Pons (tissue), 1 donor: Measurements from ENCODE around the gene ELFN1.

ENCODE experiments used
- DNase-seq: peaks from one replicate; pipeline ENCODE4 v3.0.0-alpha.2; 2016; ENCODE audit warnings: low spot score

The ELFN1 gene

DNA sequence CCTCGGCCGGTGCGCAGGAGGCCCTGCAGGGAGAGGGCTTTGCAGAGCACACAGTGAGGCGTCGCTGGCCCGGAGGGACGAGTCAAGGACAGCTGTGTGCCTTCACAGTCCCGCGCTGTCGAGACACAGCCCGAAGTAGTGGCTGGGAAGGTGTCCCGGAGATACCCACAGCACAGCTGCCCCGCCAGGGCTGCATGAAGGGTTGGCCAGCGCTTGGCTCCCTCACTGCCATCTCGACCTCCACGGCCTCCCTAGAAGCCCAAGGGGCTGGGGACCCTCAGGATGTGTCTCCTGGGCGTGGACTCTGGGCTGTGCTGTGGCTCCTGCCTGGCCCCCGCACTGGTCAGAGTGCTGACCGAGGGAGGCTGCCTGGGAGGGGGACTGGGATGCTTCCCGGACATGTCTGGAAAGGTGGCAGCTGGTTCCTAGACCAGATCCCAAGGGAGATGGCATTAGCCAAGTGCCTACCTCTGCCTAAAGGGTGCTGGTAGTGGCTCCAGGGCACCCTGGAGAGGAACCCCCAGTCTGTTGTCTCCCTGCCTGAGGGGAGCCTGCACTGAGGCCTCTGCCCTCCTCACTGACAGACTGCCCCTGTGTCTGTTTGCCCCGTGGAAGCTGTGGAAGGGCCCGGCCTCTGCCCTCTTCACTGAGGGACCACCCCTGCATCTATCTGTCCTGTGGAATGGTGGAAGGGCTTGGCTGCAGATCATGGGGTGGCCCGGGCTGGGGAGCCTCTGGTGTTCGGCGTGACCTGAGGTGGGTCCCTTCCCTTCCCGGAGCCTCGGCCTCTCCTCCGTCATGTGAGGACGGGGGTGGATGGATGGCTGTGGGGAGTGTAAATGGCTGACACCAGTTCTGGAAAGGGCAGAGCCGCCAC lies 5.8 kb downstream of the ELFN1 start:
- DNase-seq: no peak

DNA sequence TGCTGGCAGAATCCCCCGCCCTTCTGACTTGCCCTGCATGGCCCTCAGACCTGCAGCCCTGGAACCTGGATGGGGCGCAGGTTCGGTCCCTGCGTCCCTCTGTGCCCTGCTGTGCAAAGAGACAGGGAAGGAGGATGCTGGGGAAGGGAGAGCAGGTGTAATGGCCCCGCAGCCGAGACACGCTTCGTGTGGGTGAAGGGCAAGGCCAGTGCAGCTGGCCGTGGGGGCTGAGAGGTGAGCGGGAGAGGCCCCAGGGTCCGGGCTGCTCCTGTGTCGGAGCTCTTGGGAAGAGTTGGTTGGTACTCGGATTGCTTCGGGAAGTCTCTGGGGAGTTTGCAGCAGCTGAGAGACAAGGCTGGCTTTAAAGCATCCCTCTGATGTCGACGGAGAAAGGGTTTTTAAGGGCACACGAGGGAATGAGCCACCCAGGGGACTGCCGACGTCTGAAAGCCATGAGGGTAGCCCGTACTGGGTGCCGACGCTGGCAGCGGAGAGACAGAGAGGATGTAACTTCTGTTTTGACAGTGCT lies 6.5 kb downstream of the ELFN1 start:
- DNase-seq: no peak

DNA sequence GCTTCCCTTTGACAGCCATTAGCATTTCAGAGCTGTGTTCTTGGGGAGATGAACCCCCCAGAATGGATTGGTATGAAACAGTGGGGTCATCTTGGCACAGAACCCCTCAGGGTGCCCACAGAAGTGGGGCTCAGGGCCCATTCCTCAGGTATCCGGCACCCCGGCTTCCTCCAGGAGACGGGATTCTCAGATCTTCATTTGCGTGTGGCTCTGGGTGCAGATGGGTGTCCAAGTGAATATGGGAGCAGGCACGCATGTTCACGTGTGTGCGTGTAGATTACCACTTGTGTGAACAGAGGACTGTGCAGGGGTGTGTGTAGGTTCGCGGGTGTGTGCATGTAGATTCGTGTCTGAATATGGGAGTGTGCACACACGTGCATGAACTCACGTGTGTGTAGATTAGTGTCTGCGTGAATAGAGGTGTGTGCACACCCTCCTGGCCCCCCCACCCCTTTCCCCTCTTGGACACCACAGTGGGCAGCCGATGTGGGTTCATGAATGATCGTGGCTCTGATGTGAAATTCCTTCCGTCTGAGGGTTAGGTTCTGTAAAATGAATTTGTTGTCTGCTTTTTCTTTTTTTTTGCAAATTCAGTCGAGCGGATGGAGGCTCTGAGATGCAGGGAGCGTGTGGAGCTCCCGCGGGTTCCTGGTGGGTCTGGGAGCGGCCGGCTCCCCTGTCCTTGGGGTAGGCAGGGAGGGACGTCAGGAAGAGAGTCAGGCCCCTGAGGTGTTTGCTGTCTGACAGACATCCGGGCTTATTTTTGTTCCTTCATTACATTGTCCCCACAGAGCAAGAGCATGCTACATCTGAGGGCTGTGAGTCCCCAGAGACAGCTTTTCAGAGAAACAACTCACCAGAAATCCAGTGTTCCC lies 7.4 kb downstream of the ELFN1 start:
- DNase-seq: no peak

DNA sequence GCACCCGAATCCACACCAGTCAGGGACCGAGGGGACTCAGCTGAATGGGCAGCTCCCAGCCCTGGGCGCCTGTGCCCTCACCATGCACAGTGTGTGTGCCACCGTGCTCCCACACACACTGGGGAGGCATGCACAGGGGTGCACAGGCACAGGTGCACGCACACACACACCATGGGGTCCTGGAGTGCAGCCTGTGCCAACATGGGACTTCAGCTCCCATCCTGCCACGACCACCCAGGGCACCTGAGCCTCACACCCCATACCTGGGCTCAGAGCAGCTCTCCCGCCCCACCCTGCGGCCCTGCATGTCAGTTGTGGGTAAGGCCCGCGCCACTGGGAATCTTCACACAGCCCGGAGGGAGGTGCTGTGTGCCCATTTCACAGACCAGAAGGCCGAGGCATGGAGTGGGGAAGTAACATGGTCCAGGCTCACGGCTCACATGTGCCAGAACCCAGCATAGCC lies 8.0 kb downstream of the ELFN1 start:
- no peak for DNase-seq

DNA sequence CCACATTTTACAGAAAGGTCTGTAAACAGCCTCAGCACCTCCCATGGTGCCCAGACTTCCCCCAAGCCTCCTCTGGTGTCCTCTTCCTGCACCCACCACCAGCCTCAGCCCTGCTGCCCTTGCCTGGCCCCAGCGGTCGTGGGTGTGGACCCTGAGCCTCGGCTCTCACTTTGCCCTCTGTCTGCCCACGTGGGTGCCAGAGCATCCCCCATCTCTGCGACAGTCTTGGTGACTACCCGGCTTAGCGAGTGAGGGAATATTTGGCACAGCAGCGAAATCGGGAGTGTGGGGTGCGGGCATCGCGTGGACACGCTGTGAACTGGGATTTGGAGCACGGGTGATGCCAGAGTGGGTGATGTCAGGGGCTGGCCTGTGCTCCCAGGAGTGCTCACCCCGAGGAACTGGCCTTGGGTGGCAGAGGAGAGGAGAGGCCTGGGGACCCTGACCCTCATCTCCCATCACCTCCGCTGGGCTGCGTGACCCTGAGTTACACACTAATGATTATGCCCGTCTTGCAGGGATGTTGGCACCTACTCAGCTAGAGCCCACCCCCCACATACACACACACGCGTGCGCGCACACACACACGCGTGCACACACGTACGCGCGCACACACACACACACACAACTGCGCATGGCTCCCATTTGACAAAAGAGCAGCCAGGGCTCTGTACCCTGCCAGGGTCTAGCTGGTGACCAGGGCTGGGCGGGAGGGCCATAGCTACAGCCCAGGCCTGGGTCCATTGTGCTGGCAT lies 8.7 kb downstream of the ELFN1 start:
- no peak for DNase-seq

DNA sequence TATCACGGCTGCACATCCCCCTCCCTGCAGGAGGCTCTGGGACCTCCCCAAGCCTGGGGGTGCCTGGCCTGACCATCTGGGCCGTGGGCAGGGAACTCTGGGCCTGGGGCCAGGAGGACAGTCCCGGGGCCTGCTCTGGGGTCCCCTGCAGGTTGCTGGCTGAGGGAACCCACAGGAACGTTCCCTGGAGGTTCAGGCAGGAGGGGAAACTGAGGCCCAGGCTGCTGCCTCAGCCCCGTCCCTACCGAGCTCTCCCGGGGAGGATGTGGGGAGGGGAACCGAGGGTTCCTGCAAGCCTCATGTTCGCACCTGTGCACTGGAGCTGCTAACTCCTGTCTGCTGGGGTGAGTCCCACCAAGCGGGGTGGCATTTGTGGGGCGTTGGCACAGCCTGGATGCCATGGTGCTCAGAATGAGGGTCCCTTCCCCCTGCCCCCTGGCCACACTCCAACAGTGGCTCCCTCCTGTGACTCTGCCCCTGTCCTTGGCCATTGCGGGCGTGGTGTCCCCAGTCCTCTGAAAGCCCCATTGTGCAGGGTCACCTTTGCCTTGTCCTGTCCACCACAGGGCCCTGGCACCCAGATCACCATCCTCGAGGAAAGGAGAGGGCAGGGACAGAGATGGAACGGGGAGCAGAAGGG lies 9.4 kb downstream of the ELFN1 start:
- no peak for DNase-seq

DNA sequence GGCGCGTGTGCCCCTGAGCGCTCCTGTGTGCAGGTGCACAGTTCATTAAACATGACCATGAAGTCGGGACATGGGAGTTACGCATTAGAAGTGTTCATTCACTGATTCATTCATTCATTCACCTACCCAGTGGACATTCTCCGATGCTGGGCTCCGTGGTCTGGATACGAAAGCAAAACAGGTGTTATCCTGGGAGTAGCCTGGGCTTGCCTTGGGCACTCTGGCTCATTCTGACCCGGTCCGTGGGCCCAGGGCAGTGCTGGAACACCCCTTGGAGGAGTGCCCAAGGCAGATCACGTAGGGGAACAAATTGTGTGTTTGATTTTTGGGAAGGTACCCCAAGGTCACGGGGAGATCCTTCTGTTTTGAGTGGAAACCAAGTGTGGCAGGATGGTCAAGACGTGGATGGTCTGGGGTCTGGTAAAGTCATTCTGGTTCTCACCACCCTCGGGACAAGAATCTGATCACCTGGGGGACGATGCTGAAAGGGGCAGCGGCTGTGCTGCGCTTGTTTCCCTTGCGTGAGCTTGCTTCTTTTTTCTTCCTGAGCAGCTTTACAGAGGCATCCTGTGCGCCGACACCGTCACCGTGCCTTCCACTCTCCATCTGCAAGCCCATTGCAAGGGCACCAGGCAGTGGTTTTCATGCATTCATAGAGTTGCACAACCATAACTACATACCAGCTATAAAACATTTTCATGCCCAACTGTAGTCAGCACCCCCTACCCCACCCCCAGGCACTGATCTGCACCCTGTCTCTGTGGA lies 10.1 kb downstream of the ELFN1 start:
- DNase-seq: no peak

DNA sequence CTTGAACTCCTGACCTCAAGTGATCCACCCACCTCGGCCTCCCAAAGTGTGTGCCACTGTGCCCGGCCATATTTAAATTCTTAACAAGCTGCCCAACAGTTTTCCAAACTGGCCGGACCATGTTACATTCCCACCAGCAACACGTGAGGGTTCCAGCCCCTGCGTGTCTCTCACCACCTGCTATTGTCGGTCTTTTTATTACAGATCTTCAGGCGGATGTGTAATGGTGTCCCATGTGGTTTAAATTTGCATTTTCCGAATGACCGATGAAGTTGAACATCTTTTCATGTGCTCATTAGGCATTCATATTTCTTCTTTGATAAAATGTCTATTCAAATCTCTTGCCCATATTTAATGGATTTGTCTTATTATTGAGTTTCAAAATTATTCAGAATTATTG lies 11.5 kb downstream of the ELFN1 start:
- no peak for DNase-seq

DNA sequence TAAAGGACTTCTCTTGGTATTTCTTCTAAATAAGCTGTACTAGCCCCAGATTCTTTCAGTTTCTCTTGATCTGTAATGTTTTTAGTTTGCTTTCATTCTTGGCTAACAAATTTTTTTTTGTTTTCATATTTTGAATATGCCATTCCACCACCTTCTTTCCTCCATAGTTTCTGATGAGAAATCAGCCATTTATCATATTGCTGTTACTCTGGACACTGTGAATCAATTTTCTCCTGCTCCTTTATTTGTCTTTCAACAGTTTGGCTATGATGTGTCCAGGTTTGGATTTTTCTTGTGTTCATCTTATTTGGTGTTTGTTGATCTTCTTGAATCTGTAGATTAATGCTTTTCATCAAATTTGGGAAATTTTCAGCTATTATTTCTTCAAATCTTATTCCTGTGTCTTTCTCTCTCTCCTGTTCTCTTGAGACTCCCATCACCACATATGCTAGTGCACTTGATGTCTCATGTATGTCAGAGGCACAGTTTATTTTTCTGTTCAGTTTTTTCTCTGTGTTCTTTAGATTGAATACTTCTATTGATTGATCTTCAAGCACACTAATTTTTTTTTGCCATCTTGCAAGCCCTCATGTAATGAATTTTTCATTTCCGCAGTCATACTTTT lies 15.0 kb downstream of the ELFN1 start:
- no peak for DNase-seq

DNA sequence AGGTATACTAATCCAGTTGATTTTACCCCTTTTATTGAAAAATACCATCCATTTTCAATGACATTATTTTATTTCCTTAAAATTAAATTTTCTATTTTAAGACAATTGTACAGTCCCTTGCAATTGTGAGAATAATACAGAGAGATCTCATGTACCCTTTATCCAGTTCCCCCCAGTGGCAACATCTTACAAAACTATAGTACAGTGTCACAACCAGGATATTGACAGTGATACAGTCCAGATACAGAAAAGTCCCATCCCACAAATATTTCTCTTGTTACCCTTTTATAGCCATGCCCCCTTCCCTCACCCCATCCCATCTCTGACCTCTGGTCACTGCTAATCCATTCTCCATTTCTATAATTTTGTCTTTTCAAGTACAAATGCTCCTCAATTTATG lies 18.5 kb downstream of the ELFN1 start:
- no peak for DNase-seq

DNA sequence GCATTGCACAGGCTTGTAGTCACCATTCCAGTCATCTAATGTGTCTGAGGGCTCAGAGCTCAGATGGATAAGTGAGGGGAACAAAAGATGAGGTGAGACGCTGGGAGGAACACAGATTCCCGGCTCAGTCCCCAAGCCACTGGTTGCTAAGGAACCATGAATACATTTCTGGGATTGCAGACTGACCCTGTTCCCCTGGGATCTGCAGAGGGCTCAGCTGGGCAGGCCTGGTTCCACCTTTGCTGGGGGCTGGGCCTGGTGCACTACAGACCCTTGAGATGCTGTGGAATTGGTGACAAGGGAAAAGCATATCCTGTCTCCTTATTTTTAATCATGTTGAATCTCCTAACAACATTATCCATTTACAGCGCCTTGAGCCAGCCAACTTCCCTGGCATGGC lies 19.2 kb downstream of the ELFN1 start:
- no peak for DNase-seq

DNA sequence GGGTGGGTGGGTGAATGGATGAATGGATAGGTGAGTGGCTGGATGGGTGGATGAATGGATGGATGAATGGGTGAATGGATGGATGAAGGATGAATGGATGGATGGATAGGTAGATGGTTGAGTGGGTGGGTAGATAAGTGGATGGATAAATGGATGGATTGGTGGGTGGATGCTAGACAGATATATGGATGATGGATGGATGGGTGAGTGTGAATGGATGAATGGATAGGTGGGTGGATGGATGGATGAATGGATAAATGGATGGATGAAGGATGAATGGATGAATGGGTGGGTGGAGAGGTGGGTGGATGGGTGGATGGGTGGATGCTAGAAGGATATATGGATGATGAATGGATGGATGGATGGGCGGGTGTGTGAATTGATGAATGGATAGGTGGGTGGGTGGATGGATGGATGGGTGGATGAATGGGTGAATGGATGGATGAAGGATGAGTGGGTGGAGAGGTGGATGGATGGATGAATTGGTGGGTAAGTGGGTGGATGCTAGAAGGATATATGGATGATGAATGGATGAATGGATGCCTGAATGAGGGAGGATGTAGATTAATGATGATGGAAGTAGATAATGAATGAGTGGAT lies 20.4 kb downstream of the ELFN1 start:
- DNase-seq: no peak

DNA sequence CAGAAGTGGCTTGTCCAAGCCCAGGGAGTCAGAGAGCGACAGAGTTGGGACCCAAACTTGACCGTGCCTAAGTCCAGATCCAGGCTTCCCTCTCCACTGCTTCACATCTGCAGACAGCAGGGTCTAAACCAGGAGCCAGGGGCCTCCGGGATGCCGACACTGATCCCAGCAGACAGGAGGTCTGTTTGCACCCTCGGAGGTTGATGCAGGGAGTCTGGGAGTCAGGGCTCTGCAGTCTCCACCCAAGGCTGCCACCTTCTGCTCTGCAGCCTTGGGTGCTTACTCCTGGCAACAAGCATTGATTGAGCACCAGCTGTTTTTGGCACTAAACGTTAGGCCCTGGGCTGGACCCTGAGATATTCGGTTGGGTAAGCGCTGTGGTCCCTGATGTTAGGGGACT lies 21.0 kb downstream of the ELFN1 start:
- no peak for DNase-seq

DNA sequence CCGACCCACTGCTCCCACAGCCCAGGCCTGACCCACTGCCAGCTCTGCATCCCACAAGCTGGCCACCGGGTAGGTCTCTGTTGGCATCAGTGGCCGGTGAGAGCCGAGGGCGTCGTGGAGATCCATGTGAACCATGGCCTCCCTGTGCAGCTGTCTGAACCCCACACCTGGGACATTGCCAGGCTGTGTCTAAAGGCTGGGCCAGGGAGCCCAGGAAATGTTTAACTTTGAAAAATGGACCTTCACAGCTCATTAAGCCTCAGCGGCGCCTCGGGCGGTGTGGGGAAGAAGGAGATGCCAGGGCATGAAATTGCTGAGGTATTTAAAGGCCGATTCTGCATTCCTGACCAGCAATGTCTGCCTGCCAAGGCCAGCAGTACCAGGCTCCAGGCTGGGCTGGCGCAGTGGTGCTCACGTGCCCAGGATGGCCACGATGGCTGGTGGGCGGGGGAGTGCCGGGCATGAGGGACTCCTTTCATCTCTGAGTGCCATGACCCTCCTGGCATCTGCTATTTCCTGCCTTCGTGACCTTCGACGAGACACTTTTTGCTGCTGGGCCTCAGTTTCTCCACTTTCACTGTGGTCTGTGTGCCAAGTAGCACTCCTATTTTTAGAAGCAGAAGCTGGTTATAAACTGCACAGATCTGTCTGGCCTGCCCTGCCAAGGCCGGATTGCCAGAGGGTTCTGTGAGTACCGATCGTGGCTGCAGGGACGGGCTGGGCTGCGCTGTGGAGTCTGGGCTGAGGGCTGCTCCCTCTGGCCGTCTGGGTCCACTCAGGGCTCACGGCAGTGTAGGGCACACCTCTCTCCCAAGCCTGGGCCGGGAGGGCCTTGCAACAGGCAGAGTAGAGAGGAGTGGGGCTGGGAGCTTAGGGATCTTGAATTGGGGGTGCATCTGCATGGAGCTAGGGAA lies 21.8 kb downstream of the ELFN1 start:
- peak; percentile 50 for DNase-seq

DNA sequence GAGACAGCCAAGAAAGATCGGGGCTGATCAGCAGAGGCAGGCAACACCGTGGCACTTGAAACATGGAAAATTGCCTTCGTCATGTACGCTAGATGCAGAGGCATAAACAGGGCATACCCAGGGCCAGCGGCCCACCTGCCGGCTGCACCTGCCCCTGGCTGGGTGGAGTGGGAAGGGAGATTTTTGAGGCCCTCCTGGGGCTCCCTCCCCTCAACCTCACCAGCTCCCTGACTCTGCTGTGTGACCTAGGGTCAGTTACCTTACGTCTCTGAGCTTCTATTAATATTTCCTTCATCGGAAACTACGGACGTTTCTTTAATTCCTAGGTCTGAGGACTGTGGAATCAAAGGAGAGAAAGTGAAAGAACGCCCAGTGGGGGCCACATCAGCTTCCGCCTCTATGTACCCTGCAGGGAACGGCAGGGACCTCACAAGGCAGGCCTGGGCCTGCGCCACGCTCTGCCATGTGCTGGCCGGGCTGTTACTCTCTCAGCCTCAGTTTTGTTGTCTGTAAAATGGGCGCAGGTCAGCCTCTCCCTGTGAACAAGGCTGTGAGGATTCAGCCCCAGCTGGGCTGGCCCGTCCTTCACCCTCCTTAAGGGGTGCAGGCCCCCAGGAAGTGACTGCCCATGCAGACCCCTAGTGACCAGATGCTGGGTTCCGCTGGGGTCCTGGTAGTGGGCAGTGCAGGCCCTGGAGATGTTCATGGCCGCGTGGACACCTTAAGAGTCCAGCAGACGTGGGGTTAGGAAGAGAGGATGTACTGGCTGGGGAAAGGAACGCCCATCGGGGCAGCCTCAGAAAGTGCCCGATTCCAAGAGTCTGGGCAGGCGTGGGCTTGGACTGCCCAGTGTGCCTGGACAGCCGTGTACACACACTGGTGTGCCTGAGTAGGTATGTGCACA lies 22.7 kb downstream of the ELFN1 start:
- no peak for DNase-seq

DNA sequence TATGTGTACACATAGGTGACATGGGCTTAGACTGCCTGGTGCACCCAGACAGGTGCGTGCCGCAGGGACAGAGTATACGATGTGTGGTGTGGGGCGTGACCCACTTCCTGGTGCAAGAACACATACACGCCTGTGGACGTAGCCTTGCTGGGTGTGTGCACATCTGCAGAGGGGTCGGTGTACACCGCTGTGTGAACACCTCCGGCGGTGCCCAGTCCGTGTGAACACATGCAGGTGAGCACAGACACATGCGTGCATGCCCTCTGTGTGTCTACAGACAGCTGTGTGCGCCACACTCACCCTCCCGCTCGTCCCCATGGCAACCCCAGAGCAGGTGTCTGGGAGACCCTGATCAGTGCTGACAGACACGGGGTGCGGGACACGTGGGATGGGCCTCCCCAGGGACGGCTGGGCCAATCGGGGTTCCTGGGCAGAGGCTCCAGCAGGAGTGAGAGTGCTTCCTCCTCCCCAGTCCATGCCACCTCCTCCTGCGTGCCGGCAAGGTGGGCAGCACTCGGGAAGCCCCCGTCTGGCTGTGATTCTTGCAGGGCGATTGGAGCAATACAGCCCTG lies 23.4 kb downstream of the ELFN1 start:
- no peak for DNase-seq

DNA sequence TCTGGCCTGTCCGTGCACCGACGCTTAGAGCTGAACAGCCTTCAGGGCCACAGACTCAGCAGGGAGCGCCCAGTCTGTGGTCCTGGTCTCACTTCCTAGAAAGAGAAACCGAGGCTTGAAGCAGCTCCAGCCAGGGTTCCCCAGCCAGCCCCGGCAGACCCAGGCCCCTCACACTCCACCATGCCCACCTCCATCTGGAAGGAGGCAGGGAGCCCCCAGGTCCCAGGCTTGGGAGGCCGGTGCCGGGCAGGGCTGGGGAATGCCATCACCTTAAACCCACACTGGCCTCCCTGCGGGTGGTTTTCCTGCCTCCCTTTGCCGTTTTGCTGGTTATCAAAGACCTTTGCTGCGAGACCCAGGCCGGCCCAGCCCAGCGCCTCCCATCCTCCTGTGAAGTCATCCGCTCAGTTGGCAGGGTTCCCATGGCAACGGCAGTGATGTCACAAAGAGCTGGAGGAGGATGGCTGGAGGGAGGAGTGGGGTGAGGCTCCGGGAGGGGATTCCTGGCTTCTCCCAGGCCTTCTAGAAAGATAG lies 24.0 kb downstream of the ELFN1 start:
- peak; percentile 31 for DNase-seq
